A673 (cell line): ENCODE data around the gene STX1A.

Experiments used
- CTCF ChIP-seq: fragments of 300-800, 200-600 bp; sonication (generic); conservative IDR thresholded peaks from 2 replicates; pipeline ENCODE4 v1.5.1; 2017; ENCODE audit warnings: low read depth, mild to moderate bottlenecking, antibody characterized with exemption, low read length, moderate library complexity, mixed read lengths
- EZH2 ChIP-seq: fragments of 200-600 bp; sonication (generic); IDR thresholded peaks from 2 replicates; pipeline ENCODE4 v1.6.1; 2017; ENCODE audit warnings: borderline replicate concordance, low read depth, mild to moderate bottlenecking, mixed read lengths, antibody characterized with exemption, low read length; ENCODE audit not compliant: poor library complexity, severe bottlenecking

GRCh38 chr7:73659983-73660382, 59.5 kb downstream of the STX1A start:
- TF ChIP-seq CTCF, result no peak
- TF ChIP-seq EZH2, result no peak
